Measurements from ENCODE around the gene MTHFD2.

The MTHFD2 gene

DNA sequence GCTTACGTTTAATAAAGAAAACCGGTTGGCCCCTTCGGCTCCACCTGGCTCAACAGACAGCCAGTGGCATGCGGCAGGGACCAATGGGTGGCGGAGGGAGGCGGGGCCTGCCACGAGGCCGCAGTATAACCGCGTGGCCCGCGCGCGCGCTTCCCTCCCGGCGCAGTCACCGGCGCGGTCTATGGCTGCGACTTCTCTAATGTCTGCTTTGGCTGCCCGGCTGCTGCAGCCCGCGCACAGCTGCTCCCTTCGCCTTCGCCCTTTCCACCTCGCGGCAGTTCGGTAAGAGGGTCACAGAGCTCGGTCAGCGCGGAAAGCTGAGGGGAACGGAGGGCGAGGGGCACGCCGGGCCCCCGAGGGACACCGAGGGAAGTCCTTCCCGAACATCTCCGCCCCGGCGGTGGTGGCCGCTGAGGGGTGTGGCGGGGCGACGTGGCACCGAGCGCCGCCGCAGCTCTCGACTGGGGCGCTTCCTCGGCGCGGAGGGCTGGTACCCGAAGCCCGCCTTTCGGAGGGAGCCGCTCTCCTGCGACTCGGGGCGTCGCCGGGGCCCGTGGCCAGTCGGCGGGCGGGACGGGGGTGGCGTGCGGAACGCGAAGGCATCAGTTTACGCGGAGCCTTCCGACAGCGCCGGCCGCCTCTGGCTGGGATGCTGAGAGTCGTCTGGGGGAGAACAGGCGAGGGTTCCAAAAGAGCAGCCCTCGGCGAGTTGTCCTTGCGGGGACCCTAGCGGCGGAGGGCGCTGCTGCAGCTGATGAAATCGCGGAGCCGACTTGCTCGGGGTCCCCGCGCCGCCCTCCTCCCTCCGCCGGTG lies at the start of gene MTHFD2:
Gene MTHFD2 (plus strand): TSS at position 155 of the 814 bp plus-strand sequence. CDS start 27 bp downstream, at position 182.
- H3K4me1 Mint-ChIP-seq, result peaks cover 43% of the 10 kb centered on the region
- ATAC-seq, result peak; percentile 94
- peaks cover 61% of the 10 kb centered on the region for H3K36me3 Mint-ChIP-seq
- H3K4me3 Mint-ChIP-seq, result peak within 1 kb of the TSS; percentile 99
- peak within 1 kb of the TSS; percentile 100 for H3K27ac Mint-ChIP-seq
- DNase-seq (ENCODE audit: low spot score in 2 of 2), result peak; percentile 85 to 96
- no peaks in the 10 kb centered on the region for H3K9me3 Mint-ChIP-seq

DNA sequence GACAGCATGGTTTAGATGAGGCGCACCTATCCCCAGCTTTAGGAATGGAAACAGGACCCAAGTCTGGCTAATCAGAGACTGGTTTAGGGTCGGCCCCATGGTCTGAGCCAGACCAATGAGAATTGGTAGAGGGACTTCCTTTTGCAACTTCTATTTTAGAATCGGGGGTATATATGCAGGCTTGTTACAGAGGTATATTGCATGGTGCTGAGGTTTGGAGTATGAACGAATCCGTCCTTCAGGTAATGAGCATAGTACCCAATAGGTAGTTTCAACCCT lies 49.2 kb upstream of the MTHFD2 start:
- Mint-ChIP-seq H3K9me3 (no peaks in the 10 kb centered on the region), H3K27ac (no peak overlapping the region), H3K4me3 (no peak overlapping the region), H3K36me3 (peaks cover 40% of the 10 kb centered on the region), H3K4me1 (no peaks in the 10 kb centered on the region)
- no peak for ATAC-seq
- no peak for DNase-seq (ENCODE audit: low spot score in 2 of 2)

DNA sequence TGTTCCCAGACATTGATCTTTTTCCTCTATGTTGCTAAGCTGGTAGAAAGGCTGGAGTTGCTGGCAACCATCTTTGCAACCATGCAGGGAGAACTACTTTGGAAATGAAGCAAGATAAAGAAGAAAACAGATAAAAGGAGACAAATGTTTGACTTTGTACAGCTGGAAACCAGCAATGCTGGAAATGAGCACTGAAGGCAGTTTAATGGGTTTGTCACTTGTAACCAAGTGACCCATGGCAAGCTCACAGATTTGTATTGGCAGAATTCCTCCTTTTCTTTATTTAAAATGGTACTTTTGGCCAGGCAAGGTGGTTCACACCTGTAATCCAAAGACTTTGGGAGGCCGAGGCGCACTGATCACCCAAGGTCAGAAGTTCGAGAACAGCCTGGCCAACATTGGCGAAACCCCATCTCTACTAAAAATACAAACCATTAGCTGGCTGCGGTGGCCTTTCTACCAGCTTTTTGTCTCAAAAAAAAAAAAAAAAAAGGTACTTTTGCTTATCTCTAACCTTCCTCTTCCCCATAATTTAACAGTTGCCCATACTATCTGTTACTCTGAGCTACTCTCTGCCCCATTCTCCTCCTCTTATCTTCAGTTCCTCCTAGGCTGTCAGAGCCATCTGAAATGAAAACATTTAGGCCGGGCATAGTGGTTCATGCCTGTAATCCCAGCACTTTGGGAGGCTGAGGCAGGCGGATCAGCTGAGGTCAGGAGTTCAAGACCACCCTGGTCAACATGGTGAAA lies 48.7 kb upstream of the MTHFD2 start:
- Mint-ChIP-seq H3K27ac (no peak overlapping the region), H3K36me3 (peaks cover 45% of the 10 kb centered on the region), H3K9me3 (no peaks in the 10 kb centered on the region), H3K4me3 (no peak overlapping the region), H3K4me1 (no peaks in the 10 kb centered on the region)
- ATAC-seq (no peak), DNase-seq (ENCODE audit: low spot score in 2 of 2) (no peak)

DNA sequence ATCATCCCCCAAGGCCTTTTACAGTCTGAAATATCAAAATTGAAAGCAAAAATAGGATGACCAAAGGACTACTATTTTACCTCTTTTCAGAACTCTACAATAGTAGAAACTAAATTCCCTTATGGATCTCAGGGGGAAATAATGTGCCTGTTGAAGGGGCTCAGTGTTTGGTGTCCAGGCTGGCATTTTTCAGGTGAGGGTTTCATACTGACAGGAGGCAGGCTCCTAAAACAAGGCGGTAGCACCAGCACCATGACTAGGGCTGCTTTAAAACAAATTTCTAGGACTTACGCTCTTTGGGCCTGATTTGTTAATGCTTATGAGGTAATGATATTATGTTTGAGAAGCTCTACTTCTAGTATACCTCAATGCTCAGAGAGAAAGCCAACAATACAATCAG lies 45.5 kb upstream of the MTHFD2 start:
- no peak for DNase-seq (ENCODE audit: low spot score in 2 of 2)
- Mint-ChIP-seq H3K36me3 (peaks cover 77% of the 10 kb centered on the region), H3K4me3 (no peak overlapping the region), H3K9me3 (no peaks in the 10 kb centered on the region), H3K4me1 (no peaks in the 10 kb centered on the region), H3K27ac (peak overlapping the region; percentile 48)
- no peak for ATAC-seq

DNA sequence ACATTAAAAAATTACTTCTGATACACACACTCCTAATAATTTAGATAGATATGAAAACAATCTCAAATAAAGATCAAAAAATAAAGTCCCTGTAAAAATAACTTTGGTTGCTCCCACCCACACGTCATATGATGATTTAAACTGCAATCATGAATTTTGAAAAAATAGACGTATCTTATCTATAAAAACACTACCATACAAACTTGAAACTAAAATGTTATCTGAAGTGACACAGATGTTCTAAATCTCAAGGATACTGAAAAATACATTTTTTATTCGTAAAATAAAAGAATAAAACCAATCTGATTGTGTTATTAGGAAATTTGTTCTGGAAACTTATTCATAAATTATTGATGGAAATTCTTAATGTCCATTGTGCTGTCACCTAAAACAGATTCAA lies 42.6 kb upstream of the MTHFD2 start:
- H3K4me1 Mint-ChIP-seq, result no peaks in the 10 kb centered on the region
- ATAC-seq (no peak), DNase-seq (ENCODE audit: low spot score in 2 of 2) (no peak)
- H3K27ac Mint-ChIP-seq, result no peak overlapping the region
- no peaks in the 10 kb centered on the region for H3K9me3 Mint-ChIP-seq
- H3K4me3 Mint-ChIP-seq, result no peak overlapping the region
- peaks cover 100% of the 10 kb centered on the region for H3K36me3 Mint-ChIP-seq

DNA sequence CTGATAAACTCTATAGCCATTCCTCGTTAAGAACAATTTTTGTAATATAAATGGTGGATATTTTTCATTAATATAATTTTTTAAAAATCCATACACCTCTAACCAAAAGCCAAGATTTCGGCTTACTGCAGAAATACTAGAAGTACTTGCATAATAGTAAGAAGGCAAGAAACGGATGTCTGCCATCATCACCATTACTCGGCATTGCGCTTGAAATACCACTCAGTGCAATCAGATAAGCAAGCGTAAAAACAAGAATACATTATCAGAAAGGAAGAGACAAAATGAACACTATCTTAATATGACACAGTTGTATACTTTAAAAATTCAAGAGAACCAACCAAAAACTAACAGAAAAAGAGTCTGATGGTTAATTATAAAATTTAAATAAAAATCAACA lies 35.5 kb upstream of the MTHFD2 start:
- peaks cover 100% of the 10 kb centered on the region for H3K36me3 Mint-ChIP-seq
- peaks cover 3% of the 10 kb centered on the region for H3K9me3 Mint-ChIP-seq
- ATAC-seq (no peak), DNase-seq (ENCODE audit: low spot score in 2 of 2) (no peak)
- H3K4me3 Mint-ChIP-seq, result no peak overlapping the region
- peaks cover 13% of the 10 kb centered on the region for H3K4me1 Mint-ChIP-seq
- H3K27ac Mint-ChIP-seq, result no peak overlapping the region

DNA sequence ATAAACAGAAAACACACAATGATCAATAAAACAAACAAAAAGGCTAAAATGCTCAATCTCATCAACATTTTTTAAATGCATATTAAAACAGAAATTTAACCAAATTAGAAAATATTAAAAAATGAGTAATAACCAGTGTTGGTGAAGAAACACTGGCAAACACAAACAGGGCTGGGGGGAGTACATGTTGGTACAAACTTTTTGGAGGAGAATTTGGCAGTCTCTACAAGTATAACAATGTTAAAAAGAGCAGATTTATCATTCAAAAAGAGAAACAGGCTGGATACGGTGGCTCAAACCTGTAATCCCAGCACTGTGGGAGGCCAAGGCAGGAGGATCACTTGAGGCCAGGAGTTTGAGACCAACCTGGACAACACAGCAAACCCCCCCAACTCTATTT lies 33.7 kb upstream of the MTHFD2 start:
- DNase-seq (ENCODE audit: low spot score in 2 of 2) (no peak), ATAC-seq (no peak)
- Mint-ChIP-seq H3K4me1 (peaks cover 20% of the 10 kb centered on the region), H3K27ac (no peak overlapping the region), H3K9me3 (peaks cover 3% of the 10 kb centered on the region), H3K4me3 (no peak overlapping the region), H3K36me3 (peaks cover 100% of the 10 kb centered on the region)

DNA sequence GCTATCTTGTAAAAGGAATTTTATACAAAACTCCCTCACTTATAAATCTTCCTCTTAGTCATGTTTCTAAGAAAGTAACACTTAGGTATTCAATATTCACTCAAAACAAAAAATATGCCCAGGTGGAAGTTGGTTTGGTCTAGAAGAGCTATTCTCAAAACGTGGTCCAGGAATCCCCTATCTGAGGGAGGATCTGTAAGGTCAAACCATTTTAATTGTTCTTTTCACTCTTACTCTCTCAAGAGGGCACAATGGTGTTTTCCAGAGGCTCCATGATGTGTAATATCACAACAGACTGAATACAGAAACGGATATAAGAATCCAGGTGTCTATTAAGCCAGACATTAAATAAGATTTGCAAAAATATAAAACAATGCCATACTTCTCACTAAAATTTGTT lies 29.7 kb upstream of the MTHFD2 start:
- no peak for DNase-seq (ENCODE audit: low spot score in 2 of 2)
- H3K27ac Mint-ChIP-seq, result peak overlapping the region; percentile 86
- H3K36me3 Mint-ChIP-seq, result peaks cover 100% of the 10 kb centered on the region

DNA sequence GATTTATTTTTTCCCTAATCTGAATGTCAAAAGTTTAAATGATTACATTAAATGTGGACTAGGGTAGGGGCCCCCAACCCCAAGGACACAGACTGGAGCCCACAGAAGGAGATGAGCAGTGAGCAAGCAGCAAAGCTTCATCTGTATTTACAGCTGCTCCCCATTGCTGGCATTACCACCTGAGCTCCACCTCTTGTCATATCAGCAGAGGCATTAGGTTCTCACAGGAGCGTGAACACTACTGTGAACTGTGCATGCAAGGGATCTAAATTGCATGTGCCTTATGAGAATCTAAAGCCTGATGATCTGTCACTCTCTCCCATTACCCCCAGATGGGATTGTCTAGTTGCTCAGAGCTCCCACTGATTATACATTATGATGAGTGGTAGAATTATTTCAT lies 23.5 kb upstream of the MTHFD2 start:
- ATAC-seq (no peak), DNase-seq (ENCODE audit: low spot score in 2 of 2) (no peak)
- Mint-ChIP-seq H3K27ac (peak overlapping the region; percentile 92), H3K4me1 (peaks cover 43% of the 10 kb centered on the region), H3K36me3 (peaks cover 92% of the 10 kb centered on the region), H3K4me3 (peak overlapping the region; percentile 82), H3K9me3 (no peaks in the 10 kb centered on the region)

More for the DNA sequence above, 29.7 kb upstream of the MTHFD2 start:
- ATAC-seq, result peak; percentile 68
- Mint-ChIP-seq H3K4me3 (no peak overlapping the region), H3K9me3 (peaks cover 3% of the 10 kb centered on the region), H3K4me1 (peaks cover 28% of the 10 kb centered on the region)

DNA sequence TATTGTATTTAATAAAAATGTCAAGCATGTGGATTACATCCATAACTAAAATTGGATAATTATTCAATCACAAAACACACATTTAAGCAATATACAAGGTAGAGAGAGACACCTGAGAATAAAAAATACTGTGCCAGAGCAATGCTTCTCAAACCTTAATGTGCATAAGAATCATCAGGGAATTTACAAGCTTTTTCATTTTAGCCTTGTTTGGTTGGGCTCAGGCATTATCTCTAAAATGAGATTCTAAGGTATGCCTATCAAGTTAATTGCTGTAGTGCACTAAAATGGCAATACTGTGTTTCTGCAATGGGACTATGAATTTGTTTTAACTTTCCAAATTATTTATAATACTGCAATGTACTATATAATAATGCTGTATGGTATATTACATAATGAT lies 20.7 kb upstream of the MTHFD2 start:
- Mint-ChIP-seq H3K4me3 (peak overlapping the region; percentile 82), H3K36me3 (peaks cover 64% of the 10 kb centered on the region), H3K4me1 (peaks cover 34% of the 10 kb centered on the region)

DNA sequence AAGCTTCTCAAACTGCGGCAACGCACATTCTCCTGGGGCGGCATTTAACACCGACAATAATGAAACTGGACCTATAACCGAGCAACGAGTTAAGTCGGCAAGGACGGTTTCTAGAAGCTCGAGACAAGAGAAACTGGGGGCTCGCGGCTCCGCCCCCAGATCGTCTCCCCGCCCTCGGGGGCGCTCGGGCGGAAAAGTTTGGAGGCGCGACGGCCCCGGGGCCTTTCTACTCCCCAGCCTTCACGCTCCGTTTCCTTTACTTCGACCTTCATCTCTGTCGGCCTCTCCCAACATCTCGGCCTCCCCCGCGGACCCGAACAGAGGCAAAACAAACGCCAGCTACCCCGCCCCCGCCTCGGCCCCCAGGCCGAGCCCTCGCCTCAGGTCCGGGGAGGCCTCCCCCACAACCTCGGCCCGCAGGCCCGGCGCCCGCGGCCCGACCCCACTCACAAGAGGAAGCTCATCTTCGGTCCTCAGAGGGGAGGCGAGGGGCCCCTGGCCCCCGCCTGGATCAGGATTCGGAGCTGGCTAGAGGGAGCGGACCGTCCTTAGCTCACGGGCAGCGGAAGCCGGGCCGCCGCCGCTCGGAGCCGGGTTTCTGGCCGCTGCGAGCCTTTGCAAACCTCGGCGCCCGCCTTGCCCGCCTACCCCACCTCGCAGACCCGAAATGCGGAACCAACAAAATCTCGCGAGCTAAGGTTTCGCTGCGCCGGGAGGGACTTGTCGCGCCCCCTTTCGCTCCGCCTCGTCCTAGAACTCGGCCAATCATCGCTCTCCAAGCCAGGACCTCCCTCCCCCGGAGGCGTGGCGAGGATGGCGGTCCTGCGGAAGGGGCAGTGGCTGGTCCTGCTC lies 20.0 kb upstream of the MTHFD2 start, which contains the start of gene MOB1A:
Gene MOB1A (minus strand): TSS at position 669 of the 852 bp plus-strand sequence. CDS start 205 bp downstream, at position 464.
- peak; percentile 94 for ATAC-seq
- Mint-ChIP-seq H3K36me3 (peaks cover 57% of the 10 kb centered on the region), H3K27ac (peak within 1 kb of the TSS; percentile 90), H3K4me3 (peak within 1 kb of the TSS; percentile 82), H3K9me3 (no peaks in the 10 kb centered on the region), H3K4me1 (peaks cover 34% of the 10 kb centered on the region)
- peak; percentile 89 to 98 for DNase-seq (ENCODE audit: low spot score in 2 of 2)

More for the DNA sequence above, 20.7 kb upstream of the MTHFD2 start:
- no peak for ATAC-seq
- Mint-ChIP-seq H3K9me3 (no peaks in the 10 kb centered on the region), H3K27ac (peak overlapping the region; percentile 92)
- DNase-seq (ENCODE audit: low spot score in 2 of 2), result no peak

DNA sequence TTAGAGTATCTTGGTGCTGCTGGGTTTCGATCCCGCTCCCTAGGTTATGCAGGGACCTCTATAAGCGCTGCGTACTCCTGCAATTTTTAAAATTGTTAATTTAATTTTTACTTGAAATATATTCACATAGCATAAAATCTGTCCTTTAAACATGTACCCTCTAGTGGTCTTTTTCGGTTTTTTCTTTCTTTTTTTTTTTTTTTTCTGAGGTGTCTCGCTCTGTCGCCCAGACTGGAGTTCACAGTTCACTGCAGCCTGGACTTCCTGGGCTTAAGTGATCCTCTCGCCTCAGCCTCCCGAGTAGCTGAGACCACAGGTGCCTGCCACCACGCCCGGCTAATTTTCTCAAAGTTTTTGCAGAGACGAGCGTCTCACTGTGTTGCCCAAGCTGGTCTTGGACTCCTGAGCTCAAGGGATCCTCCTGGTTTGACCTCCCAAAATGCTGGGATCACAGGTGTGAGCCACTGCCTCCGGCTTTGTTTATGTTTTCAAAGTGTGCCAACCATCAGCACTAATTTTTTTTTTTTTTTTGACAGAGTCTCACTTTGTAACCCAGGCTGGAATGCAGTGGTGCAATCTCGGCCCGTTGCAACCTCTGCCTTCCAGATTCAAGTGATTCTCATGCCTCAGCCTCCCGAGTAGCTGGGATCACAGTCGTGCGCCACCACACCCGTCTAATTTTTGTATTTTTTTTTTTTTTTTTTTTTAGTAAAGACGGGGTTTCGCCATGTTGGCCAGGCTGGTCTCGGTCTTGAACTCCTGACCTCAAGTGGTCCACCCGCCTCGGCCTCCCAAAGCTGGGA lies 19.2 kb upstream of the MTHFD2 start:
- Mint-ChIP-seq H3K4me1 (peaks cover 30% of the 10 kb centered on the region), H3K36me3 (peaks cover 49% of the 10 kb centered on the region), H3K4me3 (peak overlapping the region; percentile 82), H3K27ac (peak overlapping the region; percentile 90), H3K9me3 (no peaks in the 10 kb centered on the region)
- peak in 1 of 2 donors; percentile 68 for DNase-seq (ENCODE audit: low spot score in 2 of 2)
- ATAC-seq, result peak; percentile 12

DNA sequence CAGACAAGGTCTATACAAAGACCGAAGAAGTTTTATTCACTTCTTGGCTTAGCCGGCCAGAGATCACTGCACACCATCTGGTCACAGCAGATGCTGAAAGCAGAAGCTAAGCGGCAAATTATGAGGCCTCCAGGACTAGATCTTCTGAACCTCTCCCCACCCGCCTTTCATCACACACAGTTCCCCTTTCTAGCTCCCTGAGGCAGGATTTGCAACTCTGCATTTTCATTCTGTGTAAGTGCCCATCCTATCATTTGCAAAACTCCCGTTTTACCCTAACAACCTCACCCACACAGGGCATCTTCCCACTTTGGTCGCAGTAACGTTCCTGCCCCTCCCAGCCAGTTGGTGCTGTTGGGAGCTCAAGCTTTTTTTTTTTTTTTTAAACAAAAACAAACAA lies 16.7 kb upstream of the MTHFD2 start:
- peak overlapping the region; percentile 22 for H3K4me3 Mint-ChIP-seq
- peaks cover 18% of the 10 kb centered on the region for H3K4me1 Mint-ChIP-seq
- H3K9me3 Mint-ChIP-seq, result no peaks in the 10 kb centered on the region
- ATAC-seq (no peak), DNase-seq (ENCODE audit: low spot score in 2 of 2) (no peak)
- peaks cover 32% of the 10 kb centered on the region for H3K36me3 Mint-ChIP-seq
- H3K27ac Mint-ChIP-seq, result no peak overlapping the region

DNA sequence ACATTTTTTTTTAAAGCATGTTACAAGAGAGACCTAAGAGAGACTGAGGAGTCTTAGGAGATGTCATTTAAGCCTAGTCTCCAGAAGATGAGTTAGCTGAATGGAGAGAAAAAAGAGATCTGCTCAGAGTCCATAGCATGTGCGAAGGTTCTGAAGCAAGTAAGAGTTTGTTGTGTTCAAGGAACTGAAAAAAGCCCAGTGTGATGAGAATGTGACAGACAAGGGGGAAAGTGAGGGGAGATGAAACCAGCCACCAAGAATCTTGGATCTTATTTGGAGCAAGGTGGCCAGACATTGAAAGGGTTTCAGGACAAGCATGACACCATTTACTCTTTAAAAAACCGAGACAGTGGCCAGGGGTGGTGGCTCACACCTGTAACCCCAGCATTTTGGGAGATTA lies 14.5 kb upstream of the MTHFD2 start:
- Mint-ChIP-seq H3K36me3 (peaks cover 11% of the 10 kb centered on the region), H3K4me1 (peaks cover 11% of the 10 kb centered on the region), H3K4me3 (no peak overlapping the region), H3K27ac (no peak overlapping the region), H3K9me3 (no peaks in the 10 kb centered on the region)
- ATAC-seq, result no peak
- DNase-seq (ENCODE audit: low spot score in 2 of 2), result no peak
